HG02623 (cell line): ENCODE results near the gene USHBP1.
A peak's percentile ranks its signal among the peaks of the same experiment; 100 is the strongest.

Source experiments
- ATAC-seq: cut with Tn5 transposase; IDR thresholded peaks from one replicate; pipeline ENCODE4 v1.9.1; 2021; ENCODE audit warnings: moderate library complexity; ENCODE audit not compliant: unreplicated experiment

The USHBP1 gene, protein sequence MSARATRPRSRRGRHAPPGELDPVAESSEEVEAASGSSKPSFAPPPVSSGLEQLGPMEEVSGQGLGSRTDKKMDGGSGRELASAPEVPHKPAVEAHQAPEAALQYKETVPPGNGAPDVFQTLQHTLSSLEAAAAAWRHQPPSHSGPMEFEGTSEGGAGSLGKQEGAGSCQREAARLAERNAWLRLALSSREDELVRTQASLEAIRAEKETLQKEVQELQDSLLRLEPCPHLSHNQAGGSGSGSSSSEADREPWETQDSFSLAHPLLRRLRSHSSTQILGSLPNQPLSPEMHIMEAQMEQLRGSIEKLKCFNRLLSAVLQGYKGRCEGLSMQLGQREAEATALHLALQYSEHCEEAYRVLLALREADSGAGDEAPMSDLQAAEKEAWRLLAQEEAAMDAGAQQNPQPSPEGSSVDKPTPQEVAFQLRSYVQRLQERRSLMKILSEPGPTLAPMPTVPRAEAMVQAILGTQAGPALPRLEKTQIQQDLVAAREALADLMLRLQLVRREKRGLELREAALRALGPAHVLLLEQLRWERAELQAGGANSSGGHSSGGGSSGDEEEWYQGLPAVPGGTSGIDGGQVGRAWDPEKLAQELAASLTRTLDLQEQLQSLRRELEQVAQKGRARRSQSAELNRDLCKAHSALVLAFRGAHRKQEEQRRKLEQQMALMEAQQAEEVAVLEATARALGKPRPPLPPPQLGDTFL

DNA sequence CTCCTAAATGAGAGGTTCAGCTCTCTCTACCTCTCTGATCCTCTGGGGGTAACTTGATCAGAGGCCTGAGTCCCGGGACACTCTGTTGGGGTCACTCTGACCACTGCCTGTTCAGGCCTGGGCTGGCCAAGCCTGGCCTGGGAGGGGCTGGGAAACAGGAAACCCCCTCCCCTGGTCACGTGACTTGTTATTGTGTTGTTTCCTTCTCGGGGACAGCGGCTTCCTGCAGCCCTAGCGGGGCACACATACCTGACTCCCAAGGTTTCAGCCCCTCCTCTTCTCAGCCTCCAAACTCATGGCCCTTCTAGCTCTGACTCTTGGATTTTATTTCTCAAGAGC, at the start of gene USHBP1:
TSS of gene USHBP1 (minus strand) at position 105 of the 339 bp plus-strand sequence. CDS start 446 bp downstream, outside the sequence.
- ATAC-seq, result no peak

DNA sequence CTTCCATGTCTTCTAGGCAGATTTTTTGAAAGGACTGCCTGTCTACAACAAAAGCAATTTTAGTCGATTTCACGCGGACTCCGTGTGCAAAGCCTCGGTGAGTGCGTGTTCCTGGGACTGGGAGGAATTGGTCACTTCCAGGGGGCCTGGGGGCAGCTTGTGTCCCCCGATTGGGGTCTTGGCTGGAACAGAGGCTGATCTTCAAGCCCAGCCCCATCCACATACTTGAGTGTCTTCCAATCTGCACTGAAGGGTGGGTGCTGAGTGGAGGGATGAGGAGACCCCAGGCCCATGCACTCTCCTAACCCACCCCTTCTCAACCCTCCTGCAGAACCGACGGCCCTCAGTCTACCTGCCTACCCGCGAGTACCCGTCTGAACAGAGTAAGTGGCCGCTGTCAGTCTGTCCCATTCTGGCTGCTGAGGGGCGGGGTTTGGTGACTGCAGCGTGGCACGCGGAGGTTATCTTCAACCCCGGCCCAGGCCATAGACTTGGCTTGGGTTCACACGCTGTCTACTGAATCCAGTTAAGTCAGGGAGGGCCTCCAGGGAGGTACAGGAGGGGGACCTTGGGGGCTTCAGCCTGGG, 49.6 kb upstream of the USHBP1 start:
- ATAC-seq, result no peak

DNA sequence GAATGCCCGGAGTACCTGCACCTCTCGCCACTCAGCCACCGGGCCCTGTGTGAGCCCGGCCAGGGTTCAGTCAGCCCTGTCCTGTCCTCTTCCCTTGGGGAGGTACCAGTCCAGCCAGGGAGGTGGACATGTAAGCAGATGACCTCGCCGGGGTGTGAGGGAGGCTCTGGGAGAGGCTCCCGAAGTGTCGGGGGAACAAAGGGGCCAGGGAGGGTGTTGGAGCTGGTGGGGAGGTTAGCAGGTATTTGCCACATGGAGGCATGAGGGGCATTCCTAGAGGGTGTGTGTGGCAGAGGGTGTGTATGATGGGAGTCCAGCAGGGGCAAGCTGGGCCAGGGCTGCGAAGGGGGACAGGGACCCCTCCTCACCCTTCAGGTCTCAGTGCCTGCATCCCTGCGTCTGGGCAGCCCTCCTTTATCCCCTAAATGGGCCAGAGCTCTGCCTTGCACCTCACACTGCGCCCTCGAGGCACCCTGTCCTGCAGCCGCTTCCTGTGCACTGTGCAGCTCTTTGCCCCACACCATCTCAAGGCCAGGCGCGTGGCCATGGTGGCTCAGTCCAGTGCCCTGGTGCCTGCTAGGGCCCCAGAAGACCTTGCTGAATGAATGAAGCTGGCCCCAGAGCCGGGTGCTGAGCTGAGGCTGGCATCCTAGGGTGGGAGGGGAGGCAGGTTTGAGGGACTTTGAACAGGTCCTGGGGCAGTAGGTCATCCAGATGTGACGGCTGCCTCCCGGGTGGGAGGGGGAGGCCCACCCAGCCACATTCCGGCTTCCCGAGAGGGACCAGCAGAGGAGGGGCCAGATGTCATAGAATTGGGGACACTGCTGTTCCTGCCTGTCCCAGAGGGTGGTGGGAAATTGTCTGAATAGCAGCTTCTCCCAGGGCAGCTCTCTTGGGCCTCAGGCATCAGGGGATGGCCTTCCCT, 47.9 kb upstream of the USHBP1 start:
- no peak for ATAC-seq

DNA sequence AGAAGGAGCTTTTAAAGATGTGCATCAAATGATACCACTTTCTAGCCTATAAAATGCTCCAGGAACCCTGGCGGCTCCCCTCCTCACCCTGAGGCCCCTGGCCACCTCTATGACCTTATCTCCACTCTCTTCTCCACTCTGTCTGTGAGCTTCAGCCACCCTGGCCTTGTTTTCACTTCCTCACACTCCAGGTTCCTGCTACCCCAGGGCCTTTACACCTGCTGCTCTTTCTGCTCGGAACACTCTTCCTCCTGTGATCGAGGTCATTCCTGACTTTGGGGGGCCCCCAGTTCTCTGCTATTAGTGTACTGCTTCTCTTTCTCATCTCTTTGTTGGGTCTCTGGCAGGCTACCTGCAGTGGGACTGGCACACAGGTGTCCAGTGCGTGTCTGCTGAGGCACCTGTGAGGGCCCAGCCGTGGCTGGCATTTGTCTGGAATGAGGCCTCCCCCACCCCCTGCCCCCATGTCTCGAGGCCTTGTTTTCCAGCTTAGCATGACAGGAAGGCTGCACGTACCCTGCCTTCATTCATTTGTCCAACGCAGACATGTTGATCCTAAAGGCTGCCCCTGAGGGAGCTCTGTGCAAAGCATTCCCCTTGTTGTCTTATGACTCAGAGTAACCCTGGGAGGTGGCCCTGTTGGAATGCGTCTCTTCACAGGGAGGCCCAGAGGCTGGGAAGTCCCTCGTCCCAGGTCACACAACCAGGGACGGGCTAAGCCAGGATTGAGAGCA, 47.1 kb upstream of the USHBP1 start:
- ATAC-seq, result no peak

DNA sequence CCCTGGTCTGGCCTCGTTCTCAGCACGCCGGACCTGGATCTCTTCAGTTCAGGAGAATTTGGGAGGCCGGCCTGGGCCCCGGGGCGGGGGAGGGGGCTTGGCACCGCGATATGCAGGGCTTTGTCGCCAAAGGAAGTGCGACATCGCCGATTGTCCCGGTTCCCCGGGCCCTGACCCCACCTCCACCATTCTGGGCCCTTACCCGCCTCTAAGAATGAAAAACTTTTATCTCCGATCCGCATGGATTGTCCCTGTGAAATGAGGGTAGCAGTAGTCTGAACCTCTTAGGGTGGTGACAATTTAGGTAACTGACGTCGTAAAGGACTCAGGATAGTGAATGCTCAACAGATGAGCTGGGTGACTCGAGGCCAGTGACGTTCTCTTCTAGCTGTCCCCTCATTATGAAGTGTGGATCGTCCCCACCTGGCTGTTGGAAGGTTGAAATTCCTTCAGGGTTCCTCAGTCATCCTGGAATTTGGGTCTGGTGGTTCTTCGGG, 45.5 kb upstream of the USHBP1 start:
- ATAC-seq, result no peak

DNA sequence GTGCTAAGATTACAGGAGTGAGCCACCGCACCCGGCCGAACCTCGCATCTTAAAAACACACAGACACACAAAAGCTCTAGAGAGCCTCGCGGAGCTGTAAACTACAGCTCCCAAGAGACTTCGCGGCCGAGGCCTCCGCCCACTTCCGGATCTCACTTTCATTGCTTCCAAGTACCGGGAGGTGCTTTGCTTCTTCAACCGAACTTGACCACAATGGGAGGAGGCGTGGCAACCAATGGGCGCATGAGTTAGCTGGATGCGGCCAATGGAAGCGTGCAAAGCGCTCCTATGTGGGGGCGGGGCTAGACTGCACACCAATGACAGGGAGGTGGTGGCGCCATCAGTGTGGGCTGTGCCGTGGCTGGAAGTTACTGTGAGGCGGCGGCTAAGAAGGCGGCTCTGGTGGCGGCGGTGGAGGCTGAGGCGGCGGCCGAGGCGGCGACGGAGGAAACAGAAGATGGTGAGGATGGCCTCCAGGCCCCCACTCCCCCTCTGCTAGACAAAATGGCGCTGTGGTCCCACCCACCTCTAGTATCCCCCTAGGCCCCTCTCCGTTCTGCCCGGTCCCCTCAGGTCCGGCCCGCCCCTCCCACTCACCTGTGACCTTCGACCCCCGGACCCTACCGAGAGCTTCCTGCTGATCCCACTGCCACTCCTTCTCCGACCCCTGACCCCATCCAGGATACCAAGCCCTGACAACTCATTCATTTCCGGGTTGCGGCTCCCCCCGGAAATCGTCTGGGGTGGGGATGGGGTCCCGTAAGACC, 44.8 kb upstream of the USHBP1 start, which contains the start of gene DDA1:
TSS of gene DDA1 (plus strand) at position 366 of the 767 bp plus-strand sequence. CDS start at position 458, 92 bp downstream.
- ATAC-seq, result peak; percentile 68

DNA sequence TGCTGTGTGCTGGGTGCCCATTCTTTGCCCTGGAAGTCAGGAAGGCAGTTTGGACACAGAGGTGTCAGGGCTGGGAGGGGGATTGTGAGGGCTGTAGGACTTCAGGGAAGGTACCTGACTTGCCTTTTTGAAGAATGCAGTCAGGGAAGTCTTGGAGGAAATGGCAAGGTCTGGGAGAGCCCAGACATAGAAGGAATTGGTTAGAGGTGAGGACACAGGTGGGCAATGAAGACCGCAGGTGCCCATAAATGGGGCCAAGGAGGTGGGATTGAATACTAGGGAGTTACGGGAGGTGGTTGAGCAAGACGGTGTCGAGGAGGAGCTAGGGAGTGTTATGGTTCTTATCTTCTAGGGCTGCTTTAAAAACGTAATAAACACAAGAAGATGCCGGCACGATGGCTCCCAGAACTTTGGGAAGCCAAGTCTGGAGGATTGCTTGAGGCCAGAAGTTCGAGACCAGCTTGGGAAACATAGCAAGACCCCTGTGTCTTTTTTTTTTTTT, 43.4 kb upstream of the USHBP1 start:
- ATAC-seq, result no peak

DNA sequence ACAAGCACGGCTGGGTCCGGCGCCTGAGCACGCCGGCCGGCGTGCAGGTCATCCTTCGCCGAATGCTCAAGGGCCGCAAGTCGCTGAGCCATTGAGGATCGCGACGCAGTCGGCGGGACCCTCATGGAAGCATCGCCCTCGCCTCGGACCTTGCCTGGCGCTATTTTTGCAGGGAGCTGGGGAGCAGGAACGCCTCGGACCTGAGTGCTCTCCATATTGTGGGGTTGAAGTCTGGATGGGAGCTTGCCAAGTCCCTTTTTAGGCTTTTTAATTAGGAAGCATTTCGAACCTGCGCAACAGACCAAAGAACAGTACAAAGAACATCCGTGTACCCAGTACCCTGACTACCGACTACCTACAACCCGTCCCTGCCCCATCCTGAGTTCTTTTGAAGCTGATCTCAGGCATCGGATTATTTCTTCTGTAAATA, 41.8 kb upstream of the USHBP1 start:
- no peak for ATAC-seq

DNA sequence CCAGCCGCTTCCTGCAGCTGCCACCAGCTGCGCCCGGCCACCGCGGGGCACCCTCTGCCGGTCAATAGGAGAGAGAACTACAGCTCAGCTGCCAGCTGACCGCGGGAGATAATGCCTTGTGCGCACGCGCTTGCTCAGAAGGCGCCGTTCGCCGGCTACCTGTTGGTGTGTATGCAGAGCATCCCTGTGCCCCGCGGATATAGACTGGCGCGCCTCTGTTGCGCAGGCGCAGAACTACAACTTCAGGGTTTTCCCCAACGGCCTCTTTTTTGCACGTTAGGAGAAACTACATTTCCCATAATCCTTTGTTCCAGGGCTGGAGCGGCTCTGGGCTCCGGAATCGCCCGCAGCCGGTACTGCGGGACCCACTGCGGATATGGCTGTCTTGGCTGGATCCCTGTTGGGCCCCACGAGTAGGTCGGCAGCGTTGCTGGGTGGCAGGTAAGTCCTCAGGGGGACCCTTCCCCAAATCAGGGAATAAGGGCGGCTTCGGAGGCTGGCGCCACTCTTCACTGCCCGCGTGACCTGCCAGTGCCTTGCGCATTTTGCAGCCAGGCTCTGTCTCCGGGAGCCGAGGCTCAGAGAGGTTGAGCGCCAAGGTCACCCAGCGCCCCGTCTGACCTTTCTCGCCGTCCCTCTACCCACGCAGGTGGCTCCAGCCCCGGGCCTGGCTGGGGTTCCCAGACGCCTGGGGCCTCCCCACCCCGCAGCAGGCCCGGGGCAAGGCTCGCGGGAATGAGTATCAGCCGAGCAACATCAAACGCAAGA, 41.2 kb upstream of the USHBP1 start, which contains the start of gene MRPL34:
TSS of gene MRPL34 (plus strand) at position 356 of the 768 bp plus-strand sequence. CDS start at position 377, 21 bp downstream.
- ATAC-seq, result peak; percentile 63

DNA sequence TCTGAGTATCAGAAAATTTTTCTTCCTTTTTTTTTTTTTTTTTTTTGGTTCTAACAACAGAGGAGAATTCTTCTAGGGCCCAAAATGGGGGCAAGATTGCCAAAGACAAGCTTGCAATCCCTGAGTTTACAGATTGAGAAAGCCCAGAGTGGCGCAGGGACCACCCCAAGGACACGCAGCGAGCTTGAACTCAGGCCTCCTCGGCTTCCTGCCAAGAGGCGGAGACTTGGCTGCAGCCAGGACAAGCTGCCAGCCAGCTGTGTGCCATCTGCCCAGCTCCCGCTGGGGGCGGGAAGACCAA, 40.6 kb upstream of the USHBP1 start:
- ATAC-seq, result no peak

DNA sequence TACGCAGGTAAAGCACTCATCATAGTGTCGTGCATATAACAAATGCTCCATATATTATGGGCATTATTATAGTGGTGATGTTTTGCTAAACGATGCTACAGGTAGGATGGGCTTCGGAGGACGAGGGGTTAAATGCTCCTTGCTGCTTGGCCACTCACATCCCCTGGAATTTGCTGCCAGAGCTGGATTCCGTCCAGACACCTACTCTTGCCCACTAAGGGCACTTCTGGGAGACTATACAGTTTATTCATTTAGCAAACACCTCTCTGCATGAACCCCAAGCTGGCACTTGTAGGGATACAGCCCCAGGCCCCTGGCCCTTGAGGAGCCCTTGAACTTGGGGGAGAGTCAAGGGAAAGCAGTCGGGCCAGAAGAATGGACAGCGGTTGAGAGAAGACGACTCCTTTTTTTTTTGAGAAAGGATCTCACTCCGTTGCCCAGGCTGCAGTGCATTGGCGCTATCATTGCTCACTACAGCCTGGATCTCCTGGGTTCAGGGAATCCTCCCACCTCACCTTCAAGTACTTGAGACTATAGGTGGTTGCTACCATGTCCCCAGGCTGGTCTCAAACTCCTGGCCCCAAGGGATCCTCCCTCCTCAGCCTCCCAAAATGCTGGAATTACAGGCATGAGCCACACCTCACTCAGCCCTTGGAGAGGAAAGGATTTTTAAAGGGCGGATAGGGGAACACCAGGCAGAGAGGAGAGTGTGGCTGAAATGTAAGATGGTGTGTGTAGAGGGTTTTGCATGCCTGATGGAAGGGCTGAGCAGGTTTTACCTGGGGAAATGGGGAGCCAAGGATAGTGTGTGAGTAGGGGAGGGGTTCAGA, 40.1 kb upstream of the USHBP1 start:
- no peak for ATAC-seq

DNA sequence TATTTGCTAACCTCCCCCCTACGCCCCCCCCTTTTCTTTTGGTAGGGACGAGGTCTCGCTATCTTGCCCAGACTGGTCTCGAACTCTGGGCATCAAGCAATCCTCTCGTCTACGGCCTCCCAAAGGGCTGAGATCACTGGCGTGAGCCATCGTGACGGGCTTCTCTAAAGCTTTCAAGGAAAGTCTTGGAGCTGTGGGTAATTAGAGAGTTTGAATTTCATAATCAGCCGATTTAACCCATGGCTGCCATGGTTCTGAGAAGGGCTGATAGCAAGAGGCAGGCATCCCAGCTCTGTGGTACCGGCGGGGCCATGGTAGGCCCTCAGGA, 39.4 kb upstream of the USHBP1 start:
- ATAC-seq, result no peak

DNA sequence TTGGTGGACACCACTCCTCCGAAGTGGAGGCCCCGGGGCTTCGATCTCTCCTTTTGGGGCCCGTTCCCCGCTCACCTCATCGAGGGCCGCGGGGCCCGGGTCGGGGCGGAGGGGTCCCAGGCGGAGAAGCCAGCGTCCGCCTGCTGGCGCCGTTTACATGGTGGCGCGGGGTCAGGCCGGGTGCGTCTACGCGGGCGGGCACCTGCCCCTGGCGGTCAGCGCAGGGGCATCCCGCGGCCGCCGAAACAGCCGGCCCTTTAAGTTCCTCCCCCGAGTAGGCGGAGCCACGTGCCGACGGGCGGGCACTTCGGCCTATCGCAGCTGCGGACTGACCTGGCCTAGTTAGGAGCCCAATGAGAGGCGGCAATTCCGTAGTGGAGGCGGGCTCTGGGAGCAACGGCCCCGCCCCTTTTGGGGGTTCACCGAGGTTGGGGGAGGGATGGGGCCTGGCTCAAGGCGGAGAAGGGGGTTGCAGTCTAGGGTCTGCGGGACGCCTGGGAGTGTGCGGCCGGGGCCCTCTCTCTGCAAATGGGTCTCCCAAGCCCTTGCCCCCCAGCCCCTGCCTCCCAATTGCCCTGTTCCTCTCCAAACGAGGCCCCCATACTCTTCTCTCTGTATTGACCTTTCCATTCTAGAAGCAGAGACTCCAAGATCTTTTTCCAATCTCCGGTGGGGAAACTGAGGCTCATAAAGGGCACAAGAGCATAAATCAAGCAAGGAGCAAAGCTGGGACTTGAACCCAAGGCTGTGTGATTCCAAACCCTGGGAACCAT, 38.8 kb upstream of the USHBP1 start, which contains the start of gene ABHD8:
TSS of gene ABHD8 (minus strand) at position 259 of the 773 bp plus-strand sequence. CDS start 1,809 bp downstream, outside the sequence.
- peak; percentile 59 for ATAC-seq

DNA sequence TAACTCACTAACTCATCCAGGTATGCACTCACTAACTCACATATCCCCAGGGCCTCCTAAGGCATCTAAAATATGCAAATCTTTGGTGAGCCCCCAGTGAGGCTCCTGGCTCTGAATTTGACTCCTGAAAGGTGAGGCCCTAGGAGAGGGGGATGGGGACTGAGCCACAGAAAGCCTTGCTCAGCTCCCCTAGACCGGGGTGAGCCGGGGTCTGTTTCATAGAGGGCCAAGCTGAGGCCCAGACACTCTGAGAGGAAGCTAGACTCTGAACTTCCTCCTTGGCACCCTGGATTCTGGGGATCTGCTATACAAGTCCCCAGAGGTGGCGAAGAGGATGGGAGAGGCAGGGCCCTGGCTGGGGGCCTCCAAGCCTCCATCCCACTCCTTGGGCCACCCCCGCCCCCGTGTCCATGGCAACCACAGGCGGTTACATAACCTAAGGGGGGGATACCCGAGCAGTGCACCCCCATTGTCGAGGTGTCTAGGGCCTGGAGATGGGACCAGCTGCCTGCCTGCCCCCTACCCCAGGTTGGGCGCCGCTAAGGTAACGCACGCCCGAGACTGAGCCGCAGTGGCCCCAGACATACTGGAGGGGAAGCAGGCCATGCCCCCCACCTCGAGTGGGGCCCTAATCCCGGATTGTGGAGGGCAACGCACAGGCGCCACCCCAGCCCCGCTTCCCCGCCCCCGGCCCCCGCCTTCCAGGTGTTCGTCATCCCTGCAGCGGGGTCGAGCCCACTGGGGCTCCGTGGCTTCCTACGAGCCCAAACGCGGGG, 38.0 kb upstream of the USHBP1 start:
- no peak for ATAC-seq

DNA sequence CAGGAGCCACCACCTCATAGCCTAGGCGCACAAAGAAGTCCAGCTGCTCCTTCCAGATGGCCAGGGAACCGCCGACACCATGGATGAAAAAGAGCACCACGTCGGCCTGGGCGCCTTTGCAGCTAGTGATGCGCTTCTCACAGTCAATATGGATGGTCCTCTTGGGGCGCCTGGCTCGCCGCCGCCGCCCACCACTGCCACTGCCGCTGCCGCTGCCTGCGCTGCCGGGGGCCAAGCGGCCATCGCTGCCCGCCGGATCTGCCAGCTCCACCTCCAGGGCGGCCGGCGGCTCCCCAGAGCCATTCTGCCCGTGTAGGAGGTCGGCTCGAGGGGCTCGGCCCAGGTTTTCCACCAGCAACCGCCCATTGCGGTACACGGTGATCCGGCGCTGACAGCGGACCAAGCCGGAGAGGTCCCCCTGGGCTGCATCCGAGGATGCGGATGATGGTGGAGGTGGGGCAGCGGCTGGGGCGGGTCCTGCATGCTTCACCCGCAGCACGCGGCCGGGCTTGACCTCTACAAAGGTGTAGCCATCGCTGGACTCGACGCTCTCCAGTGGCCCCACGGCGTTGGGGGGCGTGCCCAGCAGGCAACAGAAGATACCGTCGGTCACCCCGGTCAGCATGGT, 36.6 kb upstream of the USHBP1 start:
- ATAC-seq, result no peak
